Ishikawa (cell line): ENCODE results near the gene WDSUB1.

Source experiments
- CEBPB ChIP-seq: IDR thresholded peaks from 2 replicates; pipeline ENCODE4 v1.6.1; 2012
- CREB1 ChIP-seq: IDR thresholded peaks from 2 replicates; pipeline ENCODE4 v1.6.1; 2012; ENCODE audit warnings: low read depth
- EGR1 ChIP-seq: IDR thresholded peaks from 2 replicates; pipeline ENCODE4 v1.6.1; 2012
- EP300 ChIP-seq: IDR thresholded peaks from 2 replicates; pipeline ENCODE4 v1.6.1; 2012; ENCODE audit warnings: borderline replicate concordance
- FOXM1 ChIP-seq: IDR thresholded peaks from 2 replicates; pipeline ENCODE4 v1.6.1; 2012; ENCODE audit warnings: low read depth, borderline replicate concordance
- NFIC ChIP-seq: IDR thresholded peaks from 2 replicates; pipeline ENCODE4 v1.6.1; 2012
- RAD21 ChIP-seq: IDR thresholded peaks from 2 replicates; pipeline ENCODE4 v1.6.1; 2012; ENCODE audit warnings: low read depth
- REST ChIP-seq: IDR thresholded peaks from 2 replicates; pipeline ENCODE4 v1.6.1; 2012; ENCODE audit warnings: low read depth, mild to moderate bottlenecking
- TAF1 ChIP-seq: IDR thresholded peaks from 2 replicates; pipeline ENCODE4 v1.6.1; 2012; ENCODE audit warnings: low read depth, mild to moderate bottlenecking
- TCF12 ChIP-seq: IDR thresholded peaks from 2 replicates; pipeline ENCODE4 v1.6.1; 2012; ENCODE audit warnings: low read depth
- TEAD4 ChIP-seq: IDR thresholded peaks from 2 replicates; pipeline ENCODE4 v1.6.1; 2012
- YY1 ChIP-seq: IDR thresholded peaks from 2 replicates; pipeline ENCODE4 v1.6.1; 2012; ENCODE audit warnings: low read depth
- ZBTB7A ChIP-seq: IDR thresholded peaks from 2 replicates; pipeline ENCODE4 v1.6.1; 2012; ENCODE audit warnings: low read depth
- TF ChIP-seq, protein P1 (sequence below): IDR thresholded peaks from 2 replicates; pipeline ENCODE4 v1.6.1; 2012
- TF ChIP-seq, protein P2 (sequence below): IDR thresholded peaks from 2 replicates; pipeline ENCODE4 v1.6.1; 2012

WDSUB1 gene

DNA sequence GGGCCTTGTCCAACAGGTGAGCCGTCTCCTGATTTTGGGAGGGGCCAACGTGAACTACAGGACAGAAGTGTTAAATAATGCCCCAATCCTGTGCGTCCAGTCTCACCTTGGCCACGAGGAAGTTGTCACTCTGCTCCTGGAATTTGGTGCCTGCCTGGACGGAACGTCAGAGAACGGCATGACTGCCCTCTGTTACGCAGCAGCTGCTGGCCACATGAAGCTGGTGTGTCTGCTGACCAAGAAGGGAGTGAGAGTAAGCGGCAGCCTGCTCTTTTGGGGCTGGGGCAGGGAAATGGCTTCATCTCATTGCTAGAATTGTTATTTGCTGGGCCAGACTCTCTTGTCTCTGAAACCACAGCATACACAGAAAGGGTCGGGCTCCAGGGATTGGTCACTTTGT lies 92.3 kb downstream of the WDSUB1 start:
- TF ChIP-seq EP300: no peak

GRCh38 chr2:159193791-159194190 lies 92.7 kb downstream of the WDSUB1 start:
- TF ChIP-seq NFIC: no peak
- no peak for TF ChIP-seq EGR1
- TF ChIP-seq, protein P1, sequence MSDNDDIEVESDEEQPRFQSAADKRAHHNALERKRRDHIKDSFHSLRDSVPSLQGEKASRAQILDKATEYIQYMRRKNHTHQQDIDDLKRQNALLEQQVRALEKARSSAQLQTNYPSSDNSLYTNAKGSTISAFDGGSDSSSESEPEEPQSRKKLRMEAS: no peak
- TF ChIP-seq, protein P2, sequence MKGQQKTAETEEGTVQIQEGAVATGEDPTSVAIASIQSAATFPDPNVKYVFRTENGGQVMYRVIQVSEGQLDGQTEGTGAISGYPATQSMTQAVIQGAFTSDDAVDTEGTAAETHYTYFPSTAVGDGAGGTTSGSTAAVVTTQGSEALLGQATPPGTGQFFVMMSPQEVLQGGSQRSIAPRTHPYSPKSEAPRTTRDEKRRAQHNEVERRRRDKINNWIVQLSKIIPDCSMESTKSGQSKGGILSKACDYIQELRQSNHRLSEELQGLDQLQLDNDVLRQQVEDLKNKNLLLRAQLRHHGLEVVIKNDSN: no peak
- no peak for TF ChIP-seq EP300

GRCh38 chr2:159192371-159192918 lies 94.1 kb downstream of the WDSUB1 start:
- TF ChIP-seq CREB1 (no peak), FOXM1 (no peak), YY1 (no peak), TEAD4 (no peak), NFIC (no peak), TAF1 (no peak), EP300 (no peak), CEBPB (no peak), REST (no peak), EGR1 (no peak)
- TF ChIP-seq, protein P1: no peak

GRCh38 chr2:159188449-159188848 lies 98.1 kb downstream of the WDSUB1 start:
- no peak for TF ChIP-seq CEBPB
- no peak for TF ChIP-seq CREB1
- TF ChIP-seq REST: no peak
- TF ChIP-seq FOXM1: no peak
- no peak for TF ChIP-seq TCF12
- TF ChIP-seq, protein P2: no peak
- TF ChIP-seq TEAD4: no peak
- no peak for TF ChIP-seq ZBTB7A
- no peak for TF ChIP-seq EGR1
- TF ChIP-seq TAF1: no peak
- no peak for TF ChIP-seq YY1
- TF ChIP-seq, protein P1: no peak
- no peak for TF ChIP-seq NFIC
- no peak for TF ChIP-seq RAD21
- no peak for TF ChIP-seq EP300

DNA sequence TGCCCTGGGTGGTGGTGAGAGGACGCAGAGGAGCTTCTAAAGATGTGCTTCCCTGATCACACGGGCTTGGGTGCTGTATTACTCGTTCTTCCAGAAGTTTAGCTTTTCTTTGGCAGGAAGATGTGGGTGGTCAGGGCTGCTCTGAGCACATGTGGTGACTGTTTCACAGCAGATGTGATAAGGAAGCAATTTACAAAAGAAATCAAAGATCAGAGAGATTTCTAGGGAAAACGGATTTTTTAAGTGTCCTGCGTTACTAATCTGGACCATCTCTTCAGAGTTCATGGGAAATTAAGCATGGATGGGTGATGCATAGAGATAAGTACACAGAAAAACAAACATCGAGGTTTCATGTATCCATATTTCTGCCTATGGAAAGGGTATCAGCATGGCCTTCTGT lies 99.4 kb downstream of the WDSUB1 start:
- TF ChIP-seq TAF1 (no peak), TEAD4 (no peak), TCF12 (no peak), REST (no peak)
- TF ChIP-seq, protein P1: no peak
- TF ChIP-seq, protein P2: no peak
